ENCODE results near the gene FBXO27. TPM values are rescaled to one million over a fixed set of nuclear protein-coding genes. Genes with fewer than 3 reads are reported as not detected.
A peak's percentile ranks its signal among the peaks of the same experiment; 100 is the strongest.

Gene FBXO27
- polyA plus RNA-seq, 2 of the 4 experiments (the other 2 are of a cell fraction), result 15.2 to 17.5 TPM

- Histone ChIP-seq H3K4me1 (peaks cover 5% of the 10 kb centered on the region; the same call in 1 of the 3 replicates), H3K27ac (peak overlapping the region in 1 of 2 experiments; percentile 24; a peak in 3 of 6 replicates), H3K4me2 (0 out of 3 replicates have a peak overlapping the region, but pooled peaks have one; percentile 1), H3K4me3 (no peak overlapping the region), H3K9me3 (no peaks in the 10 kb centered on the region)
- DNase-seq (ENCODE audit: low read depth in 1 of 2, low spot score in 1 of 2) (no peak), ATAC-seq (no peak; a peak in 1 of 6 replicates), FAIRE-seq (no peak)
- TF ChIP-seq E2F6 (IDR thresholded peaks at IDR 0.05; ENCODE audit: borderline replicate concordance, low read depth) (no peak), POLR2A (IDR thresholded peaks at IDR 0.05; ENCODE audit: low read length) (no peak)
- ChIA-PET CTCF (interaction anchor here (0.6 to 33.6 kb wide), 10 partner anchors 7 to 282 kb away, joined by 3 to 612 read pairs (median 6); partner anchors contain the start of genes ACP7 and FBXO17), POLR2A (interaction anchor here (0.5 to 1.9 kb wide), 5 partner anchors 10 to 162 kb away, joined by 3 to 12 read pairs (median 4); partner anchors contain the start of genes FBXO17 and FBXO27)
- 72% methylated on average over 6 of the region's 6 CpGs for WGBS (ENCODE audit: missing lambda C conversion rate)
These were observed 13.2 kb upstream of the FBXO27 start for GRCh38 chr19:39045506-39045905.

DNA sequence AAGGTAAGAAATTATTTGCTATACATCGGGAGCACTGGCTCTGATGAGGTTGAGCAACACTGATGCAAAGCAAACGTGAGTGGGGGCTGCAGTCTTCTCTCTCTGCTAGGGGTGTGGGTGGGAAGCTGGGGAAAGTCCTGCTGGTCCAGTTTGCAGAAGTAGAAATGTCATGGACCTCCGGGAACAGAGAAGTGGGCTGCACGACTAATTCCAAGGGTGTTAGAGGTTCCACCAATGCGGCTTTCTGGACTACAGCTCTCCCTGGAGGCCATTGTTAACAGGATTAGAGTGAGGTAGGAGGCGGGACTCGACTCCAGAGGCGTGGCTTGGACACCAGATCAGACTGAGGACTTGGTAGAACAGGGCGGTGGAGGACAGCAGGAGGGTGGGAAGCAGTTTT is 5.7 kb upstream of the FBXO27 start:
- 17% methylated on average over 9 of the region's 9 CpGs for WGBS (ENCODE audit: missing lambda C conversion rate)
- peak overlapping the region in 1 of 2 experiments; percentile 38; a peak in 1 of 6 replicates for H3K27ac ChIP-seq
- no peaks in the 10 kb centered on the region for H3K9me3 ChIP-seq
- peaks cover 8% of the 10 kb centered on the region for H3K4me1 ChIP-seq
- ATAC-seq (peak; percentile 98 to 99), FAIRE-seq (peak; percentile 84), DNase-seq (ENCODE audit: low read depth in 1 of 2, low spot score in 1 of 2) (peak; percentile 82 to 99)
- ChIA-PET POLR2A (interaction anchor here (0.6 to 1.2 kb wide), 4 partner anchors 13 to 107 kb away, joined by 3 to 5 read pairs (median 4); partner anchors contain the start of genes FBXO17, MRPS12 and SARS2), CTCF (interaction anchor here (0.5 to 16.9 kb wide), 24 partner anchors 10 to 630 kb away, joined by 3 to 158 read pairs (median 4); partner anchors contain the start of genes EID2B, FBXO17, MRPS12 and SARS2)
- no peak for TF ChIP-seq RNF2 (IDR thresholded peaks at IDR 0.05; ENCODE audit: borderline replicate concordance, low read depth)
- no peak for TF ChIP-seq CHD4 (IDR thresholded peaks at IDR 0.05; ENCODE audit: borderline replicate concordance)
- TF ChIP-seq, protein P1, sequence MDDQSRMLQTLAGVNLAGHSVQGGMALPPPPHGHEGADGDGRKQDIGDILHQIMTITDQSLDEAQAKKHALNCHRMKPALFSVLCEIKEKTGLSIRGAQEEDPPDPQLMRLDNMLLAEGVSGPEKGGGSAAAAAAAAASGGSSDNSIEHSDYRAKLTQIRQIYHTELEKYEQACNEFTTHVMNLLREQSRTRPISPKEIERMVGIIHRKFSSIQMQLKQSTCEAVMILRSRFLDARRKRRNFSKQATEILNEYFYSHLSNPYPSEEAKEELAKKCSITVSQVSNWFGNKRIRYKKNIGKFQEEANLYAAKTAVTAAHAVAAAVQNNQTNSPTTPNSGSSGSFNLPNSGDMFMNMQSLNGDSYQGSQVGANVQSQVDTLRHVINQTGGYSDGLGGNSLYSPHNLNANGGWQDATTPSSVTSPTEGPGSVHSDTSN (IDR thresholded peaks at IDR 0.05), result no peak
- no peak for TF ChIP-seq RARB (CRISPR knock-in tag; IDR thresholded peaks at IDR 0.05)
- no peak for TF ChIP-seq JUN (IDR thresholded peaks at IDR 0.05)
- TF ChIP-seq ZC3H11A (IDR thresholded peaks at IDR 0.05), result no peak
- TF ChIP-seq CTCF (IDR thresholded peaks at IDR 0.05), result peak; percentile 48; the same call in 2 of the 3 replicates
- peak; percentile 71 to 77 for TF ChIP-seq RAD21 (conservative IDR thresholded peaks at IDR 0.05 in 1 of 2, IDR thresholded peaks at IDR 0.05 in 1 of 2)
- peak in 1 of 2 experiments; percentile 82; a peak in 3 of 4 replicates for TF ChIP-seq CEBPB (IDR thresholded peaks at IDR 0.05)
- TF ChIP-seq SMC3 (IDR thresholded peaks at IDR 0.05), result peak; percentile 67
- TF ChIP-seq RCOR1 (IDR thresholded peaks at IDR 0.05; ENCODE audit: low read depth, low read length), result no peak
- TF ChIP-seq FOSL2 (IDR thresholded peaks at IDR 0.05), result no peak
- no peak for TF ChIP-seq FOSL2 (CRISPR knock-in tag; IDR thresholded peaks at IDR 0.05)
- no peak for TF ChIP-seq FOSB (CRISPR knock-in tag; IDR thresholded peaks at IDR 0.05)
- TF ChIP-seq ESRRA (IDR thresholded peaks at IDR 0.05; ENCODE audit: borderline replicate concordance, low read length), result no peak
- TF ChIP-seq MAFK (IDR thresholded peaks at IDR 0.05; ENCODE audit: partially characterized antibody), result no peak
- no peak for TF ChIP-seq HDAC2 (IDR thresholded peaks at IDR 0.05)
- TF ChIP-seq KDM1A (IDR thresholded peaks at IDR 0.05; ENCODE audit: low read depth), result no peak
- TF ChIP-seq TP53 (CRISPR knock-in tag; IDR thresholded peaks at IDR 0.05), result no peak
- no peak for TF ChIP-seq EHMT2 (IDR thresholded peaks at IDR 0.05; ENCODE audit: low read depth)
- peak overlapping the region; percentile 69 for H3K4me2 ChIP-seq
- no peak overlapping the region for H3K4me3 ChIP-seq
